ENCODE data around the gene FAM227B.

Gene FAM227B

GRCh38 chr15:49494842-49495241, 125.8 kb downstream of the FAM227B start:
- Histone ChIP-seq H3K79me2 (ENCODE audit: insufficient read depth, low read length) (no peaks in the 10 kb centered on the region), H3K9me2 (replicated peaks; ENCODE audit: low read depth, low read length) (no peaks in the 10 kb centered on the region), H3K4me2 (ENCODE audit: low read depth, low read length, poor library complexity, severe bottlenecking) (no peak overlapping the region), H4K20me1 (ENCODE audit: insufficient read depth, low read length, poor library complexity, severe bottlenecking) (no peaks in the 10 kb centered on the region), H2AFZ (ENCODE audit: low read length) (no peak overlapping the region), H3K4me1 (ENCODE audit: insufficient read depth, low read length, poor library complexity, severe bottlenecking) (peaks cover 4% of the 10 kb centered on the region), H3F3A (ENCODE audit: low read depth) (no peaks in the 10 kb centered on the region), H3K27me3 (ENCODE audit: insufficient read depth, low read length, poor library complexity, severe bottlenecking) (no peaks in the 10 kb centered on the region), H3K4me3 (ENCODE audit: low read length, poor library complexity, severe bottlenecking) (no peak overlapping the region), H3K9ac (ENCODE audit: low read depth, low read length, poor library complexity, severe bottlenecking) (no peak overlapping the region), H3K36me3 (ENCODE audit: insufficient read depth, low read length) (no peaks in the 10 kb centered on the region), H3K9me3 (ENCODE audit: insufficient read depth, low read depth, low read length) (no peaks in the 10 kb centered on the region)
- TF ChIP-seq EZH2phosphoT487 (IDR thresholded peaks at IDR 0.05; ENCODE audit: borderline replicate concordance), result no peak
- TF ChIP-seq, protein P1, sequence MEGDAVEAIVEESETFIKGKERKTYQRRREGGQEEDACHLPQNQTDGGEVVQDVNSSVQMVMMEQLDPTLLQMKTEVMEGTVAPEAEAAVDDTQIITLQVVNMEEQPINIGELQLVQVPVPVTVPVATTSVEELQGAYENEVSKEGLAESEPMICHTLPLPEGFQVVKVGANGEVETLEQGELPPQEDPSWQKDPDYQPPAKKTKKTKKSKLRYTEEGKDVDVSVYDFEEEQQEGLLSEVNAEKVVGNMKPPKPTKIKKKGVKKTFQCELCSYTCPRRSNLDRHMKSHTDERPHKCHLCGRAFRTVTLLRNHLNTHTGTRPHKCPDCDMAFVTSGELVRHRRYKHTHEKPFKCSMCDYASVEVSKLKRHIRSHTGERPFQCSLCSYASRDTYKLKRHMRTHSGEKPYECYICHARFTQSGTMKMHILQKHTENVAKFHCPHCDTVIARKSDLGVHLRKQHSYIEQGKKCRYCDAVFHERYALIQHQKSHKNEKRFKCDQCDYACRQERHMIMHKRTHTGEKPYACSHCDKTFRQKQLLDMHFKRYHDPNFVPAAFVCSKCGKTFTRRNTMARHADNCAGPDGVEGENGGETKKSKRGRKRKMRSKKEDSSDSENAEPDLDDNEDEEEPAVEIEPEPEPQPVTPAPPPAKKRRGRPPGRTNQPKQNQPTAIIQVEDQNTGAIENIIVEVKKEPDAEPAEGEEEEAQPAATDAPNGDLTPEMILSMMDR (conservative IDR thresholded peaks at IDR 0.05; ENCODE audit: low read length), result no peak

- no peaks in the 10 kb centered on the region for H3F3A ChIP-seq (ENCODE audit: low read depth)
- no peaks in the 10 kb centered on the region for H3K9me2 ChIP-seq (replicated peaks; ENCODE audit: low read depth, low read length)
- no peaks in the 10 kb centered on the region for H3K79me2 ChIP-seq (ENCODE audit: insufficient read depth, low read length)
- no peak overlapping the region for H3K4me3 ChIP-seq (ENCODE audit: low read length, poor library complexity, severe bottlenecking)
- no peak for TF ChIP-seq EZH2phosphoT487 (IDR thresholded peaks at IDR 0.05; ENCODE audit: borderline replicate concordance)
- TF ChIP-seq, protein P1 (conservative IDR thresholded peaks at IDR 0.05; ENCODE audit: low read length), result no peak
- H2AFZ ChIP-seq (ENCODE audit: low read length), result no peak overlapping the region
- H3K36me3 ChIP-seq (ENCODE audit: insufficient read depth, low read length), result no peaks in the 10 kb centered on the region
- no peaks in the 10 kb centered on the region for H3K9me3 ChIP-seq (ENCODE audit: insufficient read depth, low read depth, low read length)
- H3K4me1 ChIP-seq (ENCODE audit: insufficient read depth, low read length, poor library complexity, severe bottlenecking), result peaks cover 4% of the 10 kb centered on the region
- H3K4me2 ChIP-seq (ENCODE audit: low read depth, low read length, poor library complexity, severe bottlenecking), result no peak overlapping the region
- H4K20me1 ChIP-seq (ENCODE audit: insufficient read depth, low read length, poor library complexity, severe bottlenecking), result no peaks in the 10 kb centered on the region
- H3K27me3 ChIP-seq (ENCODE audit: insufficient read depth, low read length, poor library complexity, severe bottlenecking), result no peaks in the 10 kb centered on the region
- H3K9ac ChIP-seq (ENCODE audit: low read depth, low read length, poor library complexity, severe bottlenecking), result no peak overlapping the region
Measured at GRCh38 chr15:49492830-49493229, 127.8 kb downstream of the FAM227B start.

DNA sequence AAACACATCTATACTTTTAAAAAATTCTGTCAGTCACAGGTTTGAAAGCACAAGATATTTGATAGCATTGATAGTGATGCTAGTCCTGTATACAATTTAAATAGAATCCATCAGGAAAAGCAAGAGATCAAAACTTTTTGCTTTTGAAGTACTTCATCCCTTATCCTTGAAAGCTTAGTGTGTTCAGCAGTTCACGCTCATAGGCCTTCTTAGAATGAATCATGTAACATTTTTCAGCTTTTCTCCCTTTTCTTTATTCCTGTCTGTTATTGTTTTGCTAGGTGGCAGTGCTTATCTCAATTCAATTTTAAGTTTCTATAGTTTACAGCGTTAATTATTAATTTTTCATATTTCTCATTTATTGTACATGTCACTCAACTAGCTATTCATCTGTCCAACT, 128.5 kb downstream of the FAM227B start:
- Histone ChIP-seq H3K9me3 (ENCODE audit: insufficient read depth, low read depth, low read length) (no peaks in the 10 kb centered on the region), H3K9ac (ENCODE audit: low read depth, low read length, poor library complexity, severe bottlenecking) (no peak overlapping the region), H4K20me1 (ENCODE audit: insufficient read depth, low read length, poor library complexity, severe bottlenecking) (no peaks in the 10 kb centered on the region), H3K4me3 (ENCODE audit: low read length, poor library complexity, severe bottlenecking) (no peak overlapping the region), H3K27me3 (ENCODE audit: insufficient read depth, low read length, poor library complexity, severe bottlenecking) (no peaks in the 10 kb centered on the region), H3K79me2 (ENCODE audit: insufficient read depth, low read length) (no peaks in the 10 kb centered on the region), H3K9me2 (replicated peaks; ENCODE audit: low read depth, low read length) (no peaks in the 10 kb centered on the region), H3K36me3 (ENCODE audit: insufficient read depth, low read length) (no peaks in the 10 kb centered on the region), H3F3A (ENCODE audit: low read depth) (no peaks in the 10 kb centered on the region), H3K4me1 (ENCODE audit: insufficient read depth, low read length, poor library complexity, severe bottlenecking) (no peaks in the 10 kb centered on the region), H2AFZ (ENCODE audit: low read length) (no peak overlapping the region), H3K4me2 (ENCODE audit: low read depth, low read length, poor library complexity, severe bottlenecking) (no peak overlapping the region)
- TF ChIP-seq, protein P1 (conservative IDR thresholded peaks at IDR 0.05; ENCODE audit: low read length), result no peak
- TF ChIP-seq EZH2phosphoT487 (IDR thresholded peaks at IDR 0.05; ENCODE audit: borderline replicate concordance), result no peak

All from Loucy (cell line).